ENCODE measurements around the gene HERPUD2.
"Not testable (repeated sequence)": the region's sequence is repeated elsewhere in the genome, so short reads cannot be mapped to it uniquely, and the experiment has no call there.

Gene HERPUD2

DNA sequence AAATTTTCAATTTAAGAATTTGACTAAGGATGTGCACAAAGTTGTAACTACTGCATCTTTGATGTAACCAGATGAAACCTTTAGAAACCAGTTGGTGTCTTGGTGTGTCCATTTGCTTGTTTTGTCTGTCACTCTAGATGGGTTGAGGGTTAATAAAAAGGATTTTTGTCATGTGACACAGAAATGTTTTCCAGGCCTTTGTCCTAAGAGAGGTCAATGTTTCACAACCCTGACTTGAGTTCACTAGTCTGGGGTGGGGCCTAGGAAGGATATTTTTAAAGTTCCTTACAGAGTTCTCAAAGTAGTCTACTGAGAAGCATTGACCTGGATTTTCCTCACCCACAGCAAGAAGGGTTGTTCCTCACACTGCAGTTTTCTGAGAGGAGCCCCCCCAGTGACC is 90.3 kb downstream of the HERPUD2 start:
- no peak for DNase-seq

- no peak for DNase-seq
Observed at GRCh38 chr7:35599645-35600044, 95.3 kb downstream of the HERPUD2 start.

- DNase-seq: no peak
Observed at GRCh38 chr7:35599061-35599460, 95.9 kb downstream of the HERPUD2 start.

DNA sequence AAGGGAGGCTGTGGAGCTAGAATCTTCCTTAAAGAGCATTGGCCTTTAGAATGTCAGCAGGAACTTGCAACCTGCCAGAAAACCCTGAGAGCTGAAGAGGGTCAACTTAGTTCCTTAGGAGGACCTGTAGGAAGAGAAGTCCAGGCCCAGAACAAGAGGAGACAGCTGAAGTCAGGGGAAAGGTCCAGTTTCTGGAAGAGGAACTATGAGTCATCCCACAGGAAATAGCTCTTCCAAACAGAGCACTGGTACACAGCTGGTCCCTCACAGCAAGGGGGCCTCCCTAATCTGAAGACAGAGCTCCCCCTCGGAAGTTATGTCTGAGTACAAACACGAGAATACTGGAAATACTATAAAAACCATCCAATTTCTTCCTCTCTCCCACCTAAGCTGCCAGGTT is 98.9 kb downstream of the HERPUD2 start:
- DNase-seq: no peak

GRCh38 chr7:35593899-35594298 is 101.0 kb downstream of the HERPUD2 start:
- peak; percentile 16 for DNase-seq

GRCh38 chr7:35588647-35589046 is 106.3 kb downstream of the HERPUD2 start:
- DNase-seq: no peak

DNA sequence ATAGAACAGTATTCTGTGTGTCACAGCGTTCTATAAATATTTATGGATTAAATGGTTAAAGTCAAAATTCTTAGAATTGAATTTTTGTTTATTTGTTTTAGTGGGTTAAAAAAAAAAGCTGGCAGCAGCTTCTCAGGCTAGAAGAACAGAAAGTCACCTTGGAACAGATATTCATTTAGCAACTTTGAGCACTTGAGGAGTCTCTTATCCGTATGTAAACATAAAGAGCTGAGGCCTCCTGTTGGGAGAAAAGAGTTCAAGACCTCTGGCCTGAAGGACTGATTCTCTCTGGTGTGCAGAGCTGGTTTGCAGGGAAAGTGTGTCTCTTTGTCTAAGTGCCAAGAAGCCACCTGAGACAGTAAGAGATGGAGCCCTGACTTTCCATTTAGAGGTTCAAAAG is 109.9 kb downstream of the HERPUD2 start:
- DNase-seq: no peak

- not testable (repeated sequence) for DNase-seq
Observed at GRCh38 chr7:35584533-35584932, 110.4 kb downstream of the HERPUD2 start.

All from stimulated activated CD4-positive, alpha-beta T cell treated with anti-CD3 and anti-CD28 coated beads, Interleukin-1b, Interleukin-23, amount 100 ng/mL, for 48 hours (primary cell).